Kidney (tissue), 14 donors: ENCODE data around the gene ITLN1. TPM values are rescaled to one million over a fixed set of nuclear protein-coding genes. Genes with fewer than 3 reads are reported as not detected.
"Not testable (repeated sequence)": the region's sequence is repeated elsewhere in the genome, so short reads cannot be mapped to it uniquely, and the experiment has no call there.

Experiments used
- DNase-seq, 5 donors: peaks; one replicate each; pipeline ENCODE4 v3.0.0-alpha.2; 2013 to 2020
- FAIRE-seq: peaks from 2 replicates; lab custom pipeline; 2012; peaks lifted over from hg19 to GRCh38; lab: Jason Lieb, UNC
- H3K27ac ChIP-seq, 2 donors: one replicate each; pipeline ENCODE4 v1.7.0; 2013; ENCODE audit warnings: low read depth in 2 of 2, low read length in 2 of 2, inconsistent platforms in 1 of 2
- H3K27me3 ChIP-seq: one replicate; pipeline ENCODE4 v1.7.1; 2013; ENCODE audit warnings: low read length, inconsistent platforms; ENCODE audit not compliant: control insufficient read depth, insufficient read depth
- H3K36me3 ChIP-seq, 3 donors: one replicate each; pipeline versions ENCODE4 v1.7.0 to v1.7.1; 2013; ENCODE audit warnings: low read length in 3 of 3, control low read depth in 1 of 3, inconsistent platforms in 1 of 3; ENCODE audit not compliant: insufficient read depth in 3 of 3, control insufficient read depth in 2 of 3
- H3K4me1 ChIP-seq, 3 donors: one replicate each; pipeline versions ENCODE4 v1.7.0 to v1.7.1; 2013; ENCODE audit warnings: low read length in 3 of 3, inconsistent platforms in 1 of 3, low read depth in 1 of 3; ENCODE audit not compliant: control insufficient read depth in 2 of 3, insufficient read depth in 2 of 3
- H3K4me3 ChIP-seq, 3 donors: one replicate each; pipeline versions ENCODE4 v1.7.0 to v1.8.1; 2013; ENCODE audit warnings: low read length in 3 of 3, control low read depth in 1 of 3, inconsistent platforms in 1 of 3
- H3K9ac ChIP-seq, 3 donors: one replicate each; pipeline versions ENCODE4 v1.7.0 to v1.7.1; 2013; ENCODE audit warnings: low read length in 3 of 3, control low read depth in 1 of 3, inconsistent platforms in 1 of 3
- H3K9me3 ChIP-seq, 3 donors: one replicate each; pipeline versions ENCODE4 v1.7.0 to v1.7.1; 2013; ENCODE audit warnings: low read length in 3 of 3, control low read depth in 1 of 3, inconsistent platforms in 1 of 3; ENCODE audit not compliant: control insufficient read depth in 2 of 3, insufficient read depth in 1 of 3
- CTCF ChIP-seq: IDR thresholded peaks from 3 replicates; pipeline ENCODE4 v1.5.1; 2012; ENCODE audit warnings: mild to moderate bottlenecking, moderate library complexity, borderline replicate concordance; ENCODE audit not compliant: insufficient read depth; ENCODE audit errors: extremely low read depth
- intact Hi-C: fragments of 100-400 bp; cut with DNase I; formaldehyde crosslinking; loops from one replicate; pipeline ENCODE4 v1.11.1; 2022
- polyA plus RNA-seq: library from polyadenylated mRNA; stranded (reverse); fragments of 350-450 nt; fragmentation: Illumina TruSeq; extraction: RNeasy Lipid Tissue Mini Kit (QIAGEN cat#74804); gene quantifications from one replicate; pipeline ENCODE4 v1.2.3, GENCODE V29; 2014; ENCODE audit warnings: low read depth, low replicate concordance; ENCODE audit not compliant: insufficient read depth
- total RNA-seq: library from RNA; stranded (reverse); fragmentation: NEBNext Ultra II Directional; extraction: Animal tissue kit (Norgen Biotek cat#: 25700); gene quantifications from one replicate; pipeline ENCODE4 v1.2.1, GENCODE V29; 2021
- donor health status: control.
- donor health status: control.
- donor health status: control.
- donor health status: control.
- donor health status: control.
- donor health status: DM: yes; HTN: yes; CAD: no.
- donor health status: Normal renal cell carcinoma (clear cell type).

Gene ITLN1
- total and polyA plus RNA-seq, 2 donors from 2014 or later: 15.4 TPM; not detected in 1

GRCh38 chr1:160904783-160905616, 20.0 kb upstream of the ITLN1 start:
- Histone ChIP-seq H3K27ac (no peak overlapping the region), H3K4me1 (no peaks in the 10 kb centered on the region), H3K9me3 (no peaks in the 10 kb centered on the region), H3K36me3 (no peaks in the 10 kb centered on the region), H3K27me3 (no peaks in the 10 kb centered on the region), H3K9ac (no peak overlapping the region), H3K4me3 (no peak overlapping the region)
- DNase-seq (no peak), FAIRE-seq (no peak)
- intact Hi-C loops: no loop called here
- TF ChIP-seq CTCF: no peak

- H3K4me3 ChIP-seq, H3K9me3 ChIP-seq, H3K27me3 ChIP-seq, intact Hi-C loops, DNase-seq, H3K9ac ChIP-seq, H3K36me3 ChIP-seq, H3K27ac ChIP-seq, FAIRE-seq, H3K4me1 ChIP-seq: not testable (repeated sequence)
Observed at GRCh38 chr1:160902251-160902650, 17.3 kb upstream of the ITLN1 start.

GRCh38 chr1:160901768-160902167, 16.8 kb upstream of the ITLN1 start:
- Histone ChIP-seq H3K9ac (no peak overlapping the region), H3K36me3 (no peaks in the 10 kb centered on the region), H3K4me1 (no peaks in the 10 kb centered on the region), H3K27me3 (no peaks in the 10 kb centered on the region), H3K4me3 (no peak overlapping the region), H3K9me3 (no peaks in the 10 kb centered on the region), H3K27ac (no peak overlapping the region)
- TF ChIP-seq CTCF: no peak
- intact Hi-C loops: no loop called here
- FAIRE-seq (no peak), DNase-seq (no peak)

- DNase-seq, intact Hi-C loops, H3K27ac ChIP-seq, H3K4me3 ChIP-seq, H3K36me3 ChIP-seq, FAIRE-seq, H3K9ac ChIP-seq, H3K4me1 ChIP-seq, H3K9me3 ChIP-seq, H3K27me3 ChIP-seq: not testable (repeated sequence)
Observed at GRCh38 chr1:160900683-160901082, 15.7 kb upstream of the ITLN1 start.

- H3K36me3 ChIP-seq, DNase-seq: not testable (repeated sequence)
Observed at GRCh38 chr1:160894368-160895135, 9.6 kb upstream of the ITLN1 start.

More at GRCh38 chr1:160894368-160895135, 9.6 kb upstream of the ITLN1 start:
- H3K4me3 ChIP-seq, H3K9me3 ChIP-seq, H3K4me1 ChIP-seq, H3K9ac ChIP-seq, H3K27ac ChIP-seq, H3K27me3 ChIP-seq, intact Hi-C loops, FAIRE-seq: not testable (repeated sequence)
